CD14-positive monocyte (primary cell): ENCODE data around the gene VTI1A. TPM values are rescaled to one million over a fixed set of nuclear protein-coding genes. Genes with fewer than 3 reads are reported as not detected.

ENCODE experiments used
- DNase-seq, 3 donors: peaks; one replicate each; pipeline ENCODE4 v3.0.0-alpha.2; 2011 to 2022
- H2AFZ ChIP-seq: 2 replicates; pipeline ENCODE4 v1.6.0; 2012; ENCODE audit warnings: mild to moderate bottlenecking, low read depth, low read length, inconsistent platforms; ENCODE audit not compliant: insufficient read depth, poor library complexity, severe bottlenecking
- H3K27ac ChIP-seq, 2 donors: 1 replicate in 1 of 2; 2 replicates in 1 of 2; pipeline ENCODE4 v1.5.1; 2012 to 2013; ENCODE audit warnings: low read length in 2 of 2, control low read depth in 1 of 2, inconsistent platforms in 1 of 2, low read depth in 1 of 2, mild to moderate bottlenecking in 1 of 2
- H3K27me3 ChIP-seq, 2 donors: one replicate each; pipeline versions ENCODE4 v1.6.0 to v1.6.1; 2011 to 2013; ENCODE audit warnings: low read length in 2 of 2; ENCODE audit not compliant: control insufficient read depth in 2 of 2, insufficient read depth in 2 of 2
- H3K36me3 ChIP-seq, 2 donors: replicated peaks in 1 of 2; 1 replicate in 1 of 2; 2 replicates in 1 of 2; pipeline versions ENCODE4 v1.5.1 to v1.6.1; 2012 to 2013; ENCODE audit warnings: low read length in 2 of 2, control low read depth in 1 of 2, inconsistent platforms in 1 of 2, mild to moderate bottlenecking in 1 of 2; ENCODE audit not compliant: insufficient read depth in 2 of 2, control insufficient read depth in 1 of 2
- H3K4me1 ChIP-seq, 2 donors: 1 replicate in 1 of 2; 2 replicates in 1 of 2; pipeline versions ENCODE4 v1.5.1 to v1.6.1; 2012 to 2013; ENCODE audit warnings: low read length in 2 of 2, control low read depth in 1 of 2, inconsistent platforms in 1 of 2, mild to moderate bottlenecking in 1 of 2, moderate library complexity in 1 of 2; ENCODE audit not compliant: insufficient read depth in 2 of 2, control insufficient read depth in 1 of 2
- H3K4me2 ChIP-seq: replicated peaks from 2 replicates; pipeline ENCODE3; 2012; ENCODE audit warnings: low read length, moderate library complexity, mild to moderate bottlenecking; ENCODE audit not compliant: poor library complexity, severe bottlenecking; ENCODE audit errors: extremely low read depth
- H3K4me3 ChIP-seq, 3 experiments: fragments of 200-600 bp in 1 of 3; sonication (generic) in 1 of 3; replicated peaks in 1 of 3; 1 replicate in 2 of 3; 2 replicates in 1 of 3; pipeline ENCODE4 v1.5.1; 2011 to 2013; ENCODE audit warnings: low read length in 3 of 3, mild to moderate bottlenecking in 3 of 3, control low read depth in 2 of 3, low read depth in 2 of 3, inconsistent platforms in 1 of 3, moderate library complexity in 1 of 3
- H3K79me2 ChIP-seq: 2 replicates; pipeline ENCODE4 v1.6.0; 2012; ENCODE audit warnings: mild to moderate bottlenecking, control low read depth, inconsistent platforms, low read length, moderate library complexity; ENCODE audit not compliant: insufficient read depth
- H3K9ac ChIP-seq: 2 replicates; pipeline ENCODE4 v1.6.0; 2017; ENCODE audit warnings: low read length, mild to moderate bottlenecking; ENCODE audit not compliant: insufficient read depth, poor library complexity, severe bottlenecking
- H3K9me3 ChIP-seq, 2 donors: replicated peaks in 1 of 2; 1 replicate in 1 of 2; 2 replicates in 1 of 2; pipeline versions ENCODE4 v1.5.1 to v1.6.1; 2012 to 2013; ENCODE audit warnings: low read length in 2 of 2, control low read depth in 1 of 2; ENCODE audit not compliant: control insufficient read depth in 1 of 2, insufficient read depth in 1 of 2
- H4K20me1 ChIP-seq: 2 replicates; pipeline ENCODE4 v1.6.0; 2012; ENCODE audit warnings: mild to moderate bottlenecking, low read length, control low read depth, moderate library complexity; ENCODE audit not compliant: insufficient read depth
- H3K27ac Mint-ChIP-seq, 7 donors: one replicate each; pipeline ENCODE4 v1.8.0; 2020; ENCODE audit warnings: mild to moderate bottlenecking in 7 of 7, mixed read lengths in 7 of 7, moderate library complexity in 6 of 7, inconsistent platforms in 2 of 7
- H3K27me3 Mint-ChIP-seq, 3 donors: one replicate each; pipeline ENCODE4 v1.8.0; 2021 to 2022; ENCODE audit warnings: low read depth in 3 of 3, mild to moderate bottlenecking in 3 of 3, mixed read lengths in 3 of 3, moderate library complexity in 3 of 3, inconsistent platforms in 1 of 3
- H3K36me3 Mint-ChIP-seq, 2 donors: one replicate each; pipeline ENCODE4 v1.8.0; 2020; ENCODE audit warnings: mixed read lengths in 2 of 2, inconsistent platforms in 1 of 2, mild to moderate bottlenecking in 1 of 2
- H3K4me1 Mint-ChIP-seq: one replicate; pipeline ENCODE4 v1.8.0; 2020; ENCODE audit warnings: mild to moderate bottlenecking, mixed read lengths
- H3K4me3 Mint-ChIP-seq, 2 donors: one replicate each; pipeline ENCODE4 v1.8.0; 2020; ENCODE audit warnings: mild to moderate bottlenecking in 2 of 2, mixed read lengths in 2 of 2, moderate library complexity in 1 of 2
- H3K9me3 Mint-ChIP-seq, 7 donors: one replicate each; pipeline ENCODE4 v1.8.0; 2020 to 2022; ENCODE audit warnings: mixed read lengths in 7 of 7, mild to moderate bottlenecking in 6 of 7, moderate library complexity in 6 of 7, inconsistent platforms in 2 of 7
- WGBS: methylation state at CpG from one replicate; pipeline ENCODE4 v1.1.5; 2013; ENCODE audit warnings: missing lambda C conversion rate; ENCODE audit not compliant: insufficient coverage; 5-methylcytosine and 5-hydroxymethylcytosine counted together
- intact Hi-C, 2 donors: fragments of 100-400 bp; cut with micrococcal nuclease; formaldehyde crosslinking; loops; one replicate each; pipeline versions ENCODE4 v1.15.0 to v1.15.1; 2023
- polyA plus RNA-seq, 3 donors: library from polyadenylated mRNA; depleted of rRNA in 1 of 3; unstranded in 2 of 3; stranded (reverse) in 1 of 3; fragments of 300-500 nt in 2 of 3; fragments of >200 nt in 1 of 3; fragmentation: Illumina TruSeq in 2 of 3; gene quantifications; 1 replicate in 2 of 3; 2 replicates in 1 of 3; pipeline ENCODE4 v1.2.3, GENCODE V29; 2012 to 2021
- TF ChIP-seq, protein P1 (sequence below): fragments of 200-600 bp; IDR thresholded peaks from one replicate; pipeline ENCODE4 v1.8.0; 2022; ENCODE audit warnings: antibody characterized with exemption, mild to moderate bottlenecking

VTI1A gene
- polyA plus RNA-seq, 3 donors: 23.6 to 25.4 (median 24.1) TPM

DNA sequence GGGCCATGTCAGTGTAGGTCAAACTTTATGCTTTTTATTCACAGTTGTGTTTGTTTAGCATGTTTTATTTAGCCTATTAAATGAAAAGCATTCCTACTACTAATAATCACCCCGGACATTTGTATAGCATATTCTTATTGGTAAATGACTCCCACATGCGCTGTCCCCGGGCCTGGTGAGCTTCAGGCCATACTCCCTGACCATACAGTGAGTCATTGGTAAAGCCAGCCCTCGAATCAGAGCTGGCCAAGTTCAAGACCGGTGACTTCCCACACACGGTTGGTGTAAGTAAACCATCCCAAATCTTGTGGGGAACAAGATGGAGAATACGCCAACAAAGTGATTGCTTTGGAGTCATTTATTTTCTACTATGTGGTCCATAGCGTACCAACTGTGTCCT is 264.4 kb downstream of the VTI1A start:
- TF ChIP-seq, protein P1, sequence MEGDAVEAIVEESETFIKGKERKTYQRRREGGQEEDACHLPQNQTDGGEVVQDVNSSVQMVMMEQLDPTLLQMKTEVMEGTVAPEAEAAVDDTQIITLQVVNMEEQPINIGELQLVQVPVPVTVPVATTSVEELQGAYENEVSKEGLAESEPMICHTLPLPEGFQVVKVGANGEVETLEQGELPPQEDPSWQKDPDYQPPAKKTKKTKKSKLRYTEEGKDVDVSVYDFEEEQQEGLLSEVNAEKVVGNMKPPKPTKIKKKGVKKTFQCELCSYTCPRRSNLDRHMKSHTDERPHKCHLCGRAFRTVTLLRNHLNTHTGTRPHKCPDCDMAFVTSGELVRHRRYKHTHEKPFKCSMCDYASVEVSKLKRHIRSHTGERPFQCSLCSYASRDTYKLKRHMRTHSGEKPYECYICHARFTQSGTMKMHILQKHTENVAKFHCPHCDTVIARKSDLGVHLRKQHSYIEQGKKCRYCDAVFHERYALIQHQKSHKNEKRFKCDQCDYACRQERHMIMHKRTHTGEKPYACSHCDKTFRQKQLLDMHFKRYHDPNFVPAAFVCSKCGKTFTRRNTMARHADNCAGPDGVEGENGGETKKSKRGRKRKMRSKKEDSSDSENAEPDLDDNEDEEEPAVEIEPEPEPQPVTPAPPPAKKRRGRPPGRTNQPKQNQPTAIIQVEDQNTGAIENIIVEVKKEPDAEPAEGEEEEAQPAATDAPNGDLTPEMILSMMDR: no peak
- DNase-seq: no peak
- Histone ChIP-seq H3K4me2 (no peak overlapping the region), H2AFZ (no peak overlapping the region), H3K9ac (no peak overlapping the region), H4K20me1 (no peaks in the 10 kb centered on the region), H3K27me3 (no peaks in the 10 kb centered on the region), H3K27ac (no peak overlapping the region), H3K4me1 (peaks cover 6 to 14% of the 10 kb centered on the region in 2 donors), H3K36me3 (peaks cover 0 to 4% of the 10 kb centered on the region in 2 donors), H3K4me3 (no peak overlapping the region), H3K79me2 (no peaks in the 10 kb centered on the region), H3K9me3 (no peaks in the 10 kb centered on the region)
- peaks cover 0 to 8% (median 0%) of the 10 kb centered on the region in 3 donors for H3K27me3 Mint-ChIP-seq
- peaks cover 25 to 29% of the 10 kb centered on the region in 2 donors for H3K36me3 Mint-ChIP-seq
- H3K27ac Mint-ChIP-seq: no peak overlapping the region
- H3K9me3 Mint-ChIP-seq: no peaks in the 10 kb centered on the region
- H3K4me3 Mint-ChIP-seq: no peak overlapping the region
- 100% methylated on average over 2 of the region's 8 CpGs for WGBS
- intact Hi-C loops: loop anchor here in 1 of 2 donors (10.0 kb wide), 1 partner anchor 683 kb away; no protein-coding TSS in a partner anchor
- peaks cover 16% of the 10 kb centered on the region for H3K4me1 Mint-ChIP-seq

DNA sequence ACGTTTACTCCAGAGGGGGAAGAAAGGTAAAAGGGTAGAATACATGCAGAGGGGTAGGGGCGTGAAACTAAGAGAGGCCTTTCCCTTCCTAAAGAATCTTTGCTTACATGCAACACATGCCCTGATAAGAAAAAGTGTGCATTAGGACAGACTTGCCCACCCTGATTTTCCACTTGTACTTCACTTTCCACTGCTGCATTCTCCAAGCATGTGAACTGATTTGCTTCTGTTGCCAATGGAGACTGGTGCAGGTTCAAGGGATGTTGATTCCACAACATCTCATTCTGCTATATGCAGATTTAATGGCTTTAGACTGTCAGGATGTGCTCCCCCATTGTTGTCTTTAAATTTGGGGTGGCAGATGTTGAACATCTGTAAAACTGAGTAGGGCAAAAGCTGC is 265.5 kb downstream of the VTI1A start:
- H3K27me3 Mint-ChIP-seq: peaks cover 0 to 8% (median 0%) of the 10 kb centered on the region in 3 donors
- Histone ChIP-seq H3K4me3 (no peak overlapping the region), H4K20me1 (no peaks in the 10 kb centered on the region), H3K27me3 (no peaks in the 10 kb centered on the region), H3K9ac (no peak overlapping the region), H3K9me3 (no peaks in the 10 kb centered on the region), H3K4me1 (peaks cover 6 to 14% of the 10 kb centered on the region in 2 donors), H3K4me2 (no peak overlapping the region), H3K27ac (no peak overlapping the region), H3K79me2 (no peaks in the 10 kb centered on the region), H2AFZ (no peak overlapping the region), H3K36me3 (peaks cover 0 to 4% of the 10 kb centered on the region in 2 donors)
- no peak overlapping the region for H3K4me3 Mint-ChIP-seq
- no peak for DNase-seq
- H3K4me1 Mint-ChIP-seq: peaks cover 14% of the 10 kb centered on the region
- no peak overlapping the region for H3K27ac Mint-ChIP-seq
- H3K9me3 Mint-ChIP-seq: no peaks in the 10 kb centered on the region
- peaks cover 26 to 30% of the 10 kb centered on the region in 2 donors for H3K36me3 Mint-ChIP-seq
- intact Hi-C loops: loop anchor here in 1 of 2 donors (10.0 kb wide), 1 partner anchor 682 kb away; no protein-coding TSS in a partner anchor
- TF ChIP-seq, protein P1: no peak
- WGBS: no CpG with 5 or more reads among the region's 2 CpGs
